GM20000 (cell line): ENCODE measurements around the gene TFR2.
A peak's percentile ranks its signal among the peaks of the same experiment; 100 is the strongest.

Experiments
- DNase-seq: peaks from one replicate; pipeline ENCODE4 v3.0.0; 2012; ENCODE audit warnings: low spot score
- CTCF ChIP-seq: IDR thresholded peaks from 2 replicates; pipeline ENCODE4 v1.5.1; 2012; ENCODE audit warnings: mild to moderate bottlenecking, control low read depth; ENCODE audit errors: extremely low read depth, missing control alignments

TFR2 gene

DNA sequence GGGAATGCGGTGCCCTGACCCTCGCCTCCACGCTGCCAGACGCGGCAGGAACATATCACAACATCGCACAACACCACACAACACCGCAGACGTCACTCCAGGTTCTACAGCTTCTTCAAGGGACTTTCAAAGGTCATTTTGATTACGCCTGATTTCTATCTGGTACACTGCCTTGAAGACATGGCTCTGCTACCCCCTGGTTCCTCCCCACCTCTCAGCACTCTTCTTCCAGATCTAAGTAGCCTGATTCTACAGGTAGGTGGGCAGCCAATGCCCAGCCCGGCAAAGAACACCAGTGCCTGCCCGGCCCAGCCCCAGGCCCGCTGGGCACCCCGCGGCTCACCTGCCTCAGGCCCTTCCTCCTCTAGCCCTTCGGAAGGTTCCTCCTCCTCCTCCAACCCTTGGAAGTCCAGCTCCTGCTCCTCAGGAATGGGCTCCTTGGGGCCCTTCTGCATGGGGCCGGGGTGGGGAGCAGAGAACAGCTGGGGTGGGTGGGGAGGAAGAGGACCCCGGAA, 44.3 kb upstream of the TFR2 start:
- no peak for TF ChIP-seq CTCF
- DNase-seq = no peak

DNA sequence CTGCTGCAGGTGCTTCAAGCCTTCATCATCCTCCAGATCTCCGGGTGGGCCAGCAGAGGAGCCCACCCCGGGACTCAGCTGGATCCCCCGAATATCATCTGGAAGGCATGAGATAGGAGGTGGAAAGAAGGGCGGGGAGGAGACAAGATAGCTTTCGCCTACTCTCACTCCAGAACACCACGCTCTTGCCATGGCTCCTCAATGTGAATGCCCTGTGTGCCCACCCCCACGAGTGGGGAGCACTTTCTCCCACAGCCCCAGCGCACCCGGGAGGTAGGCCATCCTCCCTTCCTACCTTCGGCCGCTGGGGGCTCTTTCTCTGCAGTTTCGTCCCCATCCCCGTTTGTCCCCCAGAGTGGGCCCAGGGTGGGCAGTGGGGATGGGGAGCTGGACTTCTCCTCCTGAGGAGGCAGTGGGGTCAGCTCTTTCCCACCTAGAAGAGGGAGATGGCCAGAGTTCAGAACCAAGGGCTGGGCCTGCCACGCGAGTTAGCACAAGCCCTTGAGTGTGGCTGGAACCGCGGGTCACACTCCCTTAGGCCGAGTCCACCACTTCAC, 43.8 kb upstream of the TFR2 start:
- DNase-seq = peak; percentile 21
- no peak for TF ChIP-seq CTCF

GRCh38 chr7:100684534-100685042, 43.2 kb upstream of the TFR2 start:
- peak; percentile 23 for DNase-seq
- TF ChIP-seq CTCF = no peak

DNA sequence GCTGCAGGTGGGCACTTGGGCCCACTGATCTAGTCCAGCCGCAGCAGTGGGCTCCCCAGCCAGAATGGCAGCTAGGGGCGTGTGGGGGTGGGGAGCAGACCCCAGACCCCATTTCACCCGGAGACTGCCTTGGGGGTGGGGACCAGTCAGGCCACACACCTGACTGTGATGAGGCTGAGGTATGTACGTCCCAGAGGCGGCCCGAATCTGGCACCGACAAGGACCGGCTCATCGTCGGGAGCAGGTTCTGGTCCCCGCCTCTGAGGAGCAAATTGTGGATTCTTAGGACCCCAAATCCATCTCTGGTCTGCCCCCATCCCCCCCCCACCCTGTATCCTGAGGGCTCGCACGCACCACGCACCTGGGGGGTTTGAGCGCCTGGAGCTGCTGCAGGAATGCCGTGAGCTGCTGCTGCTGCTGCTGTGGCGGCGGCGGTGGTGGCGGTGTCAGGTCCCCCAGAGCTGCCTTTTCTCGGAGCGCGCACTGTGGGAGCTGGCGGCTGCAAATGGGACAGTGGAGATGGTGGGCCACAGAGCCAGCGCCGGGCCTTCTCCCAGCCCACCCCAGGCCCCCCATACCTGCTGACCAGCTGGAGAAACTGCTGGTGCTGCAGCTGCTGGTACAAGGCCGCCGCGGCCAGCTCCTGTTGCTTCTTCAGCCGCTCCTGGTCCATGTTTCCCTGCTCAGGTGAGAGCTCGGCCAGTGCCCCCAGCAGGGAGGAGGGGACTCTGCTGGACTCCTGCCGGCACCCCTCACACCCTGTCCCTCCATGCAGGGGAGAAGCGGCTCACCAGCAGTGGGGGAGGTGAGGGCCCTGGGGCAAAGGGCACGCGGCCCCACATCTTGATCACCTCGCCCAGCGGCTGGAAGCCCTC, 42.5 kb upstream of the TFR2 start:
- DNase-seq = peak; percentile 21
- no peak for TF ChIP-seq CTCF

DNA sequence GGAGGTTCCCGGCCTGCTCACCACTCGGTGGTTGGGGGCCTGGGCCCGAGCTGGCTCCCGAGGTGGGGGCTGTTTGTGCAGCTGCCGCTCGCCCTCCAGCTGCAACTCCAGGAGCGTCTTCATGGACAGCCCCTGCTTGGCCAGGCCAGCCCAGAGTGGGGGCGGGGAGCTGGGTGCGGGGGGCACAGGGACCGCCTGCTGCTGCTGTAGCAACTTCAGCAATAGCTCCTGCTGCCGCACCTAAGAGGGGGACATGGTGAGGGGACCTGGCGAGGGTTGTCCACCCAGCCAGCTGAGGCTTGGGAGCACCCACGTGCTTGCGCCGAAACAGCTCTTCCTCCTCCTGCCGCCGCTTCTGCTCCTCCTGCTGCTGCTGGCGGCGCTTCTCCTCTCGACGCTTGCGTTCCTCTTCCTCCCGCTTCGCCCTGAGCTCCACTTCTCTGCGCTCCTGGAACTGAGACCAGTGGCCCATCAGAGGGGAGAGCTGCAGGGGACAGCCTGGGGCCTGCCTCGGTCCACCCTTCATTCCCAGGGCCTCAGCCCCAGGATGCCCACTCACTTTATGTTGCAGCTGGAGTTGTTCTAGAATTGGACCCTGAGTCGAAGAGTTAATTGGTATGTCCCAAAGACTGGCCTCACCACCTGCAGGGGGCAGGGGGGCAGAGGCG, 41.8 kb upstream of the TFR2 start:
- peak; percentile 22 for DNase-seq
- TF ChIP-seq CTCF = no peak

DNA sequence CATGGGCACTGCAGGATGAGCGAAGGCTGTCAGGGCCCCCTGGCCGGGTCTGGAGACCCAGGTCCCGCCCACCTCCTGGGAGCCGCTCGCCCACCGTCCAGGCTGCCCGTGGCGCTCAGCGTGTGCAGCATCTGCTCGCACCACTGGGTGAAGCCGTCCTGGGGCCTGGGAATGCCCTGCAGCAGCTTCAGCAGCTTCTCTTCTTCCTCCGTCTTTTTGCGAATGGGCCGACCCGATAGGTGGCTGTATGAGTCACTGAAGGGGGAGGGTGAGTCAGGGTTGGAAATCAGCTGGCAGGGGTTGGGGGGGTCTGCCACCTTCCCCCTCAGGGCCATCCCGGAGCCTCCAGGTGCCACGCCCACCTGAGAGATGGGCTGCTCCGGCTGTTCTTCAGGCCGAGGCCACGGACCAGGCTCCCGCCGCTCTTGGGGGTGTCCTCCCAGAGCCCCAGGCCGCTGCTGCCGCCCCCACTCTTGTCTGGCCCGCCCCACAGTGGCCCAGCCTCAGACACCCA, 40.9 kb upstream of the TFR2 start:
- no peak for TF ChIP-seq CTCF

More for the DNA sequence above, 40.9 kb upstream of the TFR2 start:
- no peak for DNase-seq
